ENCODE measurements around the gene KIF21A.

KIF21A gene

GRCh38 chr12:39467432-39467870, 24.5 kb upstream of the KIF21A start:
- DNase-seq (ENCODE audit: extremely low read depth, low read depth) = no peak
- TF ChIP-seq, protein P1, sequence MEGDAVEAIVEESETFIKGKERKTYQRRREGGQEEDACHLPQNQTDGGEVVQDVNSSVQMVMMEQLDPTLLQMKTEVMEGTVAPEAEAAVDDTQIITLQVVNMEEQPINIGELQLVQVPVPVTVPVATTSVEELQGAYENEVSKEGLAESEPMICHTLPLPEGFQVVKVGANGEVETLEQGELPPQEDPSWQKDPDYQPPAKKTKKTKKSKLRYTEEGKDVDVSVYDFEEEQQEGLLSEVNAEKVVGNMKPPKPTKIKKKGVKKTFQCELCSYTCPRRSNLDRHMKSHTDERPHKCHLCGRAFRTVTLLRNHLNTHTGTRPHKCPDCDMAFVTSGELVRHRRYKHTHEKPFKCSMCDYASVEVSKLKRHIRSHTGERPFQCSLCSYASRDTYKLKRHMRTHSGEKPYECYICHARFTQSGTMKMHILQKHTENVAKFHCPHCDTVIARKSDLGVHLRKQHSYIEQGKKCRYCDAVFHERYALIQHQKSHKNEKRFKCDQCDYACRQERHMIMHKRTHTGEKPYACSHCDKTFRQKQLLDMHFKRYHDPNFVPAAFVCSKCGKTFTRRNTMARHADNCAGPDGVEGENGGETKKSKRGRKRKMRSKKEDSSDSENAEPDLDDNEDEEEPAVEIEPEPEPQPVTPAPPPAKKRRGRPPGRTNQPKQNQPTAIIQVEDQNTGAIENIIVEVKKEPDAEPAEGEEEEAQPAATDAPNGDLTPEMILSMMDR (IDR thresholded peaks at IDR 0.05; ENCODE audit: low read depth, low read length) = no peak

GRCh38 chr12:39464976-39465695, 22.2 kb upstream of the KIF21A start:
- TF ChIP-seq, protein P1 (IDR thresholded peaks at IDR 0.05; ENCODE audit: low read depth, low read length) = no peak
- DNase-seq (ENCODE audit: extremely low read depth, low read depth) = no peak

GRCh38 chr12:39461059-39461458, 18.1 kb upstream of the KIF21A start:
- TF ChIP-seq, protein P1 (IDR thresholded peaks at IDR 0.05; ENCODE audit: low read depth, low read length) = no peak

DNA sequence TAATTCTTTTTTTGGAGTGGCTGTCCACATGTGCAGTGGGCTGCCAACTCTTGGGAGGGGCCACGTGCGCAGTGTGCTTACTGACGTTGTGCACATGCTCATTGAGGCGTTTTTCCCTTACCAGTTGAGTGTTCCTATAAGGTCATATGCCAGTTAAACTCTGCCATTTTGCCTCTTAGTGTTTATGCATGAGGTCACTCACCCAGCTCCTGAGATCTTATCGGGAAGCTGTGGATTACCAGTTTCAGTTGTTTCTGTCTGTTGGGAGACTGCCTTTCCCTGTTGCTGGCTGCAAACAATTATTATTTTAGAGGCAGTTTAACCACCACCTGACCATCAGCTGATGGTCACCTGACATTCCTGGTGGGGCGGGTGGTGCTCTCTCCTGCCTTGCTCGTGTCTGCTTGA, 16.1 kb upstream of the KIF21A start:
- TF ChIP-seq, protein P1 (IDR thresholded peaks at IDR 0.05; ENCODE audit: low read depth, low read length) = no peak
- DNase-seq (ENCODE audit: extremely low read depth, low read depth) = no peak

More at GRCh38 chr12:39461059-39461458, 18.1 kb upstream of the KIF21A start:
- no peak for DNase-seq (ENCODE audit: extremely low read depth, low read depth)

DNA sequence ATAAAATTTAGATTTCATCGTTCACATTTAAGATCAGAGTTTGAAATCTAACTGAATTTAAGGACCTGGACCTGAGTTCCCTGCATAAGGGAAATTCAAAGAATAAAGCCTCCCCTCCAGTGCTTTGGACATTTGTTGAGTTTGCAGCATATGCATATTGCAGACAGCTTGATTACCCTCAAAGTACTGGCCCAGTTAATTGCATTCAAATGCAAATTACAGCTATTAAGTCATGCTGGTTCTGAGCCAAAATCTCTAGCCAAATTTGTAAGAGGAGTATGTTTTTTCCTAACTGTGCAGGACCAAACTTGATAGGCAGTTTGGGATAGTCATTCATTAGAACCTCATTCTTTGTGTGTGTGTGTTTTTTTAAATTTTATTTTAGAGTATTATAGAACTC, 9.1 kb upstream of the KIF21A start:
- TF ChIP-seq, protein P1 (IDR thresholded peaks at IDR 0.05; ENCODE audit: low read depth, low read length) = no peak
- DNase-seq (ENCODE audit: extremely low read depth, low read depth) = no peak

DNA sequence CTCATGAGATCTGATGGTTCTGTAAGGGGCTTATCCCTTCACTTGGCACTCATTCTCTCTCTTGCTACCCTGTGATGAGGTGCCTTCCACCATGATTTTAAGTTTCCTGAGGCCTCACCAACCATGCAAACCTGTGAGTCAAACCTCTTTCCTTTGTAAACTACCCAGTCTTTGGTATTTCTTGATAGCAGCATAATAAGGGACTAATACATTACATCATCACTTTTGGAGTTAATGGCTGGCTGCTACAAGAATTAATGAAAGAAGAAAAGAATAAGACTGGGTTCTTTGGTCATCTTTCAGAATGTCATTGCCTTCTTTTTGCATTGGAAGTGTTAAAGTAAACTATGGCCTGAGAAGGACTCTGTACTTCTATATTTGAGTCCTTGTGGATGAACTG, 5.1 kb upstream of the KIF21A start:
- TF ChIP-seq, protein P1 (IDR thresholded peaks at IDR 0.05; ENCODE audit: low read depth, low read length) = no peak
- no peak for DNase-seq (ENCODE audit: extremely low read depth, low read depth)

- no peak for DNase-seq (ENCODE audit: extremely low read depth, low read depth)
- TF ChIP-seq, protein P1 (IDR thresholded peaks at IDR 0.05; ENCODE audit: low read depth, low read length) = no peak
Observed at GRCh38 chr12:39443929-39444209, 949 bp upstream of the KIF21A start.

Data from AG09319 (cell line).